ENCODE data around the gene CA4. TPM values are rescaled to one million over a fixed set of nuclear protein-coding genes. Genes with fewer than 3 reads are reported as not detected.

CA4 gene
- total RNA-seq, 1 donor from 2014 or later, result not detected

GRCh38 chr17:60145006-60145935 is 4.5 kb upstream of the CA4 start:
- Mint-ChIP-seq H3K4me3 (ENCODE audit: unreplicated experiment) (no peak overlapping the region), H3K27me3 (ENCODE audit: low read depth) (peaks cover 46% of the 10 kb centered on the region), H3K36me3 (ENCODE audit: low read depth) (no peaks in the 10 kb centered on the region), H3K27ac (ENCODE audit: unreplicated experiment) (peak overlapping the region; percentile 29), H3K4me1 (ENCODE audit: low read depth) (peaks cover 26% of the 10 kb centered on the region), H3K9me3 (ENCODE audit: low read depth) (no peaks in the 10 kb centered on the region)
- no peak for DNase-seq (ENCODE audit: low spot score)
- TF ChIP-seq CTCF (IDR thresholded peaks at IDR 0.05), result no peak

DNA sequence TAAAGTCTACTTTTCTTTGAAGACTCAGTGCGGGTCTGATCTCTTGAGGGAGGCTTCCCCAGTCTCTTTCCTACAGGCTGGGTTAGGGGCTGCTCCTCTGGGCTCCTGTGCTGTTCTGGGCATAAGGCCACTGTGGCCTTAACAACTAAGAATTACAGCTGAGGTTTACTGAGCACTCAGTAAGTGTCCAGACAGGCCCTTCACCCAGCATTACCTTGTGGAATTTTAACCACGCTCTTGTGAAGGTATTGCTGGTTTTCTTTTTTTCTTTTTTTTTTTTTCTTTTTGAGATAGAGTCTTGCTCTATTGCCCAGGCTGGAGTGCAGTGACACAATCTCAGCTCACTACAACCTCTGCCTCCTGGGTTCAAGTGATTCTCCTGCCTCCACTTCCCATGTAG is 3.6 kb upstream of the CA4 start:
- H3K27me3 Mint-ChIP-seq (ENCODE audit: low read depth), result peaks cover 52% of the 10 kb centered on the region
- H3K4me1 Mint-ChIP-seq (ENCODE audit: low read depth), result peaks cover 26% of the 10 kb centered on the region
- H3K27ac Mint-ChIP-seq (ENCODE audit: unreplicated experiment), result no peak overlapping the region
- H3K36me3 Mint-ChIP-seq (ENCODE audit: low read depth), result no peaks in the 10 kb centered on the region
- H3K4me3 Mint-ChIP-seq (ENCODE audit: unreplicated experiment), result no peak overlapping the region
- no peak for TF ChIP-seq CTCF (IDR thresholded peaks at IDR 0.05)
- no peaks in the 10 kb centered on the region for H3K9me3 Mint-ChIP-seq (ENCODE audit: low read depth)
- DNase-seq (ENCODE audit: low spot score), result no peak

DNA sequence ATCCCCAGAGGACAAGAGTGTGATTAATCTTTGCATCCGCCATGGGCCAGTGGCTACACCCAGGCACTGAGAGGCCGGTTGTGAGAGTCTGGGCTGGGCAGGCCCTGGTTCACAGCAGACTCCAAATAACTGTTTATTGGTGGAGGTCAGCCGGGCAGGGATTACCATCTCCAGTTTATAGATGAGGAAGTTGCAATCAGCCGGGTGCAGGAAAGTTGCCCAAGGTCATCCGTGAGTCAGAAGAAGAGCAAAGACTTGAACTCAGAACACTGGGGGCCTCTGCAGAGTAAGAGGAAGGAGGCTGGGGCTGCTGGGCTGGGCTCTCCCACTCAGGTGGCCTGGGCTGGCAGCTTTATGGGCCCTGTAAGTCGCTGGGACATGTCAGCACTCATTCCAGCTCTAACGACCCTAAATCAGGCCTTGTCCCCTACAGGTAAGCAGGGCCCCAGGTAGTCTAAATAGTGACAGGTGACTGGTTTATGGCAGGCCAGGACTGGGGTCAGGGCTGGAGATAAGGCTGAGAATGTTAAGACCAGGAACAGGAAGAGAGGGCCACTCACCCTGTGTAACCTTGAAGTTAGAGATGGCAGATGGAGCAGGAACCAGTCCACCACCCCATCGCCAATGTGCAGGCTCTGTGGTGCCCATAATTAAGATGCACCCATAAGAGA is 2.1 kb upstream of the CA4 start:
- Mint-ChIP-seq H3K27me3 (ENCODE audit: low read depth) (peaks cover 58% of the 10 kb centered on the region), H3K4me1 (ENCODE audit: low read depth) (peaks cover 11% of the 10 kb centered on the region), H3K9me3 (ENCODE audit: low read depth) (no peaks in the 10 kb centered on the region)

DNA sequence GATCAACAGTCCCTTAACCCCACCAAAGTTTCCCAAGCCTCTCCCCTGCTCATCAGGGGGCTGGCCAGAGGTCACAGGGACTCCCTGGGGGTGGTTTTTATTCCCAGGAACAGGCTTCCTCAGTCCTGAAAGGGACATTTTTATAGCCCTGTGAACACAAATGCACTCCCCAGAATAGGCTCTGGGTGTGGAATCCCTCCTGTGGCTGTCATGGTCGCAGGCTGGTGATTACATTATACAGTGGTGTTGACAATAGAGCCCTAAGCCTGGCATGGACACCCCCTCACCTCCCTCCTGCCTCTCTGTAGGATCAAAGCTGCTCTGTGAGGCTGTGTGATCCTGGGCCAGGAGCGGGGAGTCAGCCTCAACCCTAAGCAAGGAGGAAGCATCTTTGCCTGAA is 1.4 kb upstream of the CA4 start:
- H3K27me3 Mint-ChIP-seq (ENCODE audit: low read depth), result peaks cover 59% of the 10 kb centered on the region
- no peak for DNase-seq (ENCODE audit: low spot score)
- H3K4me1 Mint-ChIP-seq (ENCODE audit: low read depth), result peaks cover 5% of the 10 kb centered on the region
- H3K27ac Mint-ChIP-seq (ENCODE audit: unreplicated experiment), result no peak overlapping the region
- H3K36me3 Mint-ChIP-seq (ENCODE audit: low read depth), result no peaks in the 10 kb centered on the region
- no peaks in the 10 kb centered on the region for H3K9me3 Mint-ChIP-seq (ENCODE audit: low read depth)
- H3K4me3 Mint-ChIP-seq (ENCODE audit: unreplicated experiment), result no peak overlapping the region
- TF ChIP-seq CTCF (IDR thresholded peaks at IDR 0.05), result no peak

More for the DNA sequence above, 2.1 kb upstream of the CA4 start:
- Mint-ChIP-seq H3K4me3 (ENCODE audit: unreplicated experiment) (no peak overlapping the region), H3K36me3 (ENCODE audit: low read depth) (no peaks in the 10 kb centered on the region), H3K27ac (ENCODE audit: unreplicated experiment) (peak overlapping the region; percentile 18)
- DNase-seq (ENCODE audit: low spot score), result no peak
- no peak for TF ChIP-seq CTCF (IDR thresholded peaks at IDR 0.05)

GRCh38 chr17:60151355-60151754 is 1.6 kb downstream of the CA4 start:
- no peak overlapping the region for H3K27ac Mint-ChIP-seq (ENCODE audit: unreplicated experiment)

More at GRCh38 chr17:60151355-60151754, 1.6 kb downstream of the CA4 start:
- DNase-seq (ENCODE audit: low spot score), result no peak
- Mint-ChIP-seq H3K4me3 (ENCODE audit: unreplicated experiment) (no peak overlapping the region), H3K36me3 (ENCODE audit: low read depth) (no peaks in the 10 kb centered on the region), H3K9me3 (ENCODE audit: low read depth) (no peaks in the 10 kb centered on the region), H3K4me1 (ENCODE audit: low read depth) (peaks cover 21% of the 10 kb centered on the region), H3K27me3 (ENCODE audit: low read depth) (peaks cover 42% of the 10 kb centered on the region)
- no peak for TF ChIP-seq CTCF (IDR thresholded peaks at IDR 0.05)

All from chondrocyte (in vitro differentiated cells).